NB4 (cell line): ENCODE measurements around the gene DGKG.

Source experiments
- CTCF ChIP-seq: IDR thresholded peaks from one replicate; pipeline ENCODE4 v1.5.1; 2012; ENCODE audit warnings: low read depth, low read length
- MAX ChIP-seq: IDR thresholded peaks from 2 replicates; pipeline ENCODE4 v1.6.1; 2011; ENCODE audit warnings: low read depth, low read length
- POLR2A ChIP-seq: IDR thresholded peaks from 2 replicates; pipeline ENCODE4 v1.6.1; 2011; ENCODE audit warnings: mild to moderate bottlenecking; ENCODE audit not compliant: insufficient read length; ENCODE audit errors: extremely low read depth

- no peak for TF ChIP-seq CTCF
- no peak for TF ChIP-seq POLR2A
- no peak for TF ChIP-seq MAX
Measured at GRCh38 chr3:186267758-186268157, 94.3 kb downstream of the DGKG start.
